Gastroesophageal sphincter (tissue), 3 donors: ENCODE results near the gene CDK10.

ENCODE experiments used
- CTCF ChIP-seq, 4 experiments: fragments of 200-600 bp in 2 of 4; fragments of 450-650 bp in 2 of 4; sonication (generic) in 1 of 4; IDR thresholded peaks; one replicate each; pipeline ENCODE4 v1.5.1; 2017 to 2019; ENCODE audit warnings: antibody characterized with exemption in 4 of 4, mild to moderate bottlenecking in 2 of 4, moderate library complexity in 2 of 4
- POLR2A ChIP-seq, 2 donors: fragments of 450-650 bp; IDR thresholded peaks; one replicate each; pipeline ENCODE4 v1.6.1; 2017; ENCODE audit warnings: antibody characterized with exemption in 2 of 2, mild to moderate bottlenecking in 2 of 2, moderate library complexity in 1 of 2

GRCh38 chr16:89653656-89654295, 32.7 kb upstream of the CDK10 start:
- TF ChIP-seq POLR2A (IDR thresholded peaks at IDR 0.05) (no peak), CTCF (IDR thresholded peaks at IDR 0.05) (no peak)
